HepG2 (cell line): Measurements from ENCODE around the gene APOM. TPM values are rescaled to one million over a fixed set of nuclear protein-coding genes. Genes with fewer than 3 reads are reported as not detected.

ENCODE experiments used
- RARG ChIP-seq: sonication (generic); formaldehyde crosslinking; IDR thresholded peaks from 2 replicates; pipeline ENCODE4 v1.4.0; 2020; ENCODE audit warnings: low read depth, mild to moderate bottlenecking, missing genetic modification reagents
- SIX4 ChIP-seq: sonication (generic); formaldehyde crosslinking; IDR thresholded peaks from 2 replicates; pipeline ENCODE4 v1.4.0; 2020; ENCODE audit warnings: missing genetic modification reagents
- TAF15 ChIP-seq: fragments of 200-400 bp; formaldehyde crosslinking; IDR thresholded peaks from one replicate; pipeline ENCODE4 v1.6.1; 2018; ENCODE audit warnings: mild to moderate bottlenecking, low read depth, low read length; ENCODE audit not compliant: poor library complexity, severe bottlenecking
- TGIF2 ChIP-seq: IDR thresholded peaks from 2 replicates; pipeline ENCODE4 v1.6.1; 2016; ENCODE audit warnings: control low read depth, missing compliant biosample characterization
- ZNF142 ChIP-seq: sonication (generic); formaldehyde crosslinking; IDR thresholded peaks from 2 replicates; pipeline ENCODE4 v1.4.0; 2020; ENCODE audit warnings: missing genetic modification reagents
- ZNF318 ChIP-seq: sonication (generic); formaldehyde crosslinking; IDR thresholded peaks from 2 replicates; pipeline ENCODE4 v1.4.0; 2020; ENCODE audit warnings: mild to moderate bottlenecking, missing genetic modification reagents
- ZNF687 ChIP-seq: sonication (generic); formaldehyde crosslinking; IDR thresholded peaks from 2 replicates; pipeline ENCODE4 v1.5.1; 2020; ENCODE audit warnings: mild to moderate bottlenecking, missing genetic modification reagents, moderate library complexity
- ZNF891 ChIP-seq: sonication (generic); formaldehyde crosslinking; IDR thresholded peaks from 2 replicates; pipeline ENCODE4 v1.5.0; 2020; ENCODE audit warnings: mild to moderate bottlenecking, missing genetic modification reagents
- ZSCAN25 ChIP-seq: sonication (generic); formaldehyde crosslinking; IDR thresholded peaks from 2 replicates; pipeline ENCODE4 v1.8.0; 2022; ENCODE audit warnings: mild to moderate bottlenecking, missing genetic modification reagents
- polyA plus RNA-seq, 8 experiments: library from polyadenylated mRNA; depleted of rRNA in 3 of 8; stranded (reverse) in 7 of 8; unstranded in 1 of 8; fragments of >200 nt; fragmentation: Illumina TruSeq in 4 of 8; extraction: Trizol in 4 of 8; gene quantifications; 2 replicates each; pipeline versions ENCODE4 v1.2.1 to v1.2.3, GENCODE V29; 2011 to 2016; ENCODE audit warnings: low read depth in 4 of 8, missing spikeins in 1 of 8, mixed read lengths in 1 of 8; ENCODE audit not compliant: insufficient read depth in 1 of 8
- total RNA-seq, 5 experiments: library from RNA; depleted of rRNA; stranded (reverse); fragments of >200 nt; fragmentation: Illumina TruSeq; extraction: Trizol; gene quantifications; 2 replicates each; pipeline ENCODE4 v1.2.3, GENCODE V29; 2016; ENCODE audit warnings: low read depth in 1 of 5

Gene APOM
- total and polyA plus RNA-seq, 2 of the 13 experiments (the other 11 are each of a cell fraction or from before 2014, with no cell fraction given): 98.2 to 1,140 TPM

GRCh38 chr6:31680226-31681134 is 24.8 kb downstream of the APOM start, which contains the start of gene LY6G5C (continued):
- no peak for TF ChIP-seq ZNF318 (CRISPR knock-in tag)
- TF ChIP-seq TAF15: no peak
- peak; percentile 29; the same call in 1 of the 2 replicates for TF ChIP-seq ZNF687 (CRISPR knock-in tag)
- TF ChIP-seq ZNF891 (CRISPR knock-in tag): 0 out of 2 replicates have a peak, but pooled peaks have one; percentile 24
- TF ChIP-seq ZSCAN25 (CRISPR knock-in tag): 0 out of 2 replicates have a peak, but pooled peaks have one; percentile 12
- TF ChIP-seq RARG (CRISPR knock-in tag): no peak
- TF ChIP-seq SIX4: no peak
- TF ChIP-seq TGIF2 (CRISPR knock-in tag): 0 out of 2 replicates have a peak, but pooled peaks have one; percentile 25
- TF ChIP-seq ZNF142 (CRISPR knock-in tag): no peak; the same call in 1 of the 2 replicates
